K562 (cell line): Measurements from ENCODE around the gene SCYL1. TPM values are rescaled to one million over a fixed set of nuclear protein-coding genes. Genes with fewer than 3 reads are reported as not detected.

ENCODE experiments used
- ATAC-seq: fragments of 200-7000 bp; cut with Tn5 transposase; 3 replicates; pipeline ENCODE4 v1.9.1; 2020; ENCODE audit warnings: moderate library complexity
- BruUV-seq: library from RNA; stranded (reverse); fragments of 400-500 nt; replicated peaks from 2 replicates; lab custom pipeline; 2021; lab: Mats Ljungman, UMichigan
- CTCF ChIA-PET: fragments of 300-600 bp; formaldehyde crosslinking; extraction: SDS; loops from one replicate; lab custom pipeline; 2021; ENCODE audit warnings: low intra/inter-chr PET ratio; lab: Yijun Ruan, JAX
- POLR2A ChIA-PET: fragments of 300-600, 350-650 bp; sonication (Branson Sonifier 250); formaldehyde crosslinking; extraction: SDS; loops from one replicate; lab custom pipeline; 2021; ENCODE audit warnings: antibody characterized with exemption, inconsistent platforms; lab: Yijun Ruan, JAX
- DNase-seq, 4 experiments: peaks; one replicate each; pipeline versions ENCODE4 v3.0.0 to v3.0.0-alpha.2; 2011 to 2018; ENCODE audit warnings: low spot score in 3 of 4, mixed read lengths in 3 of 4; ENCODE audit errors: extremely low read depth in 1 of 4
- FAIRE-seq: peaks from 2 replicates; lab custom pipeline; 2011; peaks lifted over from hg19 to GRCh38; lab: Jason Lieb, UNC
- H2AFZ ChIP-seq: 2 replicates; pipeline ENCODE4 v1.6.0; 2011; ENCODE audit warnings: low read depth, low read length, control low read depth, inconsistent platforms
- H3K27ac ChIP-seq: fragments of 200-600 bp; 3 replicates; pipeline ENCODE4 v1.8.0; 2011; ENCODE audit warnings: low read depth, mild to moderate bottlenecking, control low read depth, inconsistent platforms, low read length, moderate library complexity, mixed read lengths; ENCODE audit errors: extremely low read depth
- H3K27me3 ChIP-seq, 2 experiments: fragments of 300-600 bp in 1 of 2; 2 replicates in 1 of 2; 3 replicates in 1 of 2; pipeline versions ENCODE4 v1.6.0 to v1.8.0; 2011; ENCODE audit warnings: inconsistent platforms in 2 of 2, low read length in 2 of 2, mild to moderate bottlenecking in 1 of 2, mixed read lengths in 1 of 2, moderate library complexity in 1 of 2; ENCODE audit not compliant: control insufficient read depth in 2 of 2, insufficient read depth in 2 of 2
- H3K36me3 ChIP-seq: fragments of 300-600 bp; 3 replicates; pipeline ENCODE4 v1.8.0; 2011; ENCODE audit warnings: mild to moderate bottlenecking, low read length, inconsistent platforms; ENCODE audit not compliant: control insufficient read depth, insufficient read depth
- H3K4me1 ChIP-seq, 2 experiments: fragments of 200-600 bp in 1 of 2; replicated peaks in 1 of 2; 2 replicates in 1 of 2; 3 replicates in 1 of 2; pipeline versions ENCODE4 v1.5.1 to v1.8.0; 2011; ENCODE audit warnings: inconsistent platforms in 2 of 2, low read length in 2 of 2, mild to moderate bottlenecking in 1 of 2, mixed read lengths in 1 of 2, moderate library complexity in 1 of 2; ENCODE audit not compliant: control insufficient read depth in 2 of 2, insufficient read depth in 2 of 2
- H3K4me2 ChIP-seq: 2 replicates; pipeline ENCODE4 v1.6.1; 2011; ENCODE audit warnings: low read length, control low read depth, inconsistent platforms, mixed read lengths; ENCODE audit not compliant: insufficient read depth
- H3K4me3 ChIP-seq: fragments of 200-600 bp; sonication (generic), shearing (Covaris generic); 2 replicates; pipeline ENCODE4 v1.5.1; 2016; ENCODE audit warnings: control low read depth, inconsistent platforms
- H3K79me2 ChIP-seq: fragments of 200-600 bp; 3 replicates; pipeline ENCODE4 v1.8.0; 2011; ENCODE audit warnings: low read length, inconsistent platforms; ENCODE audit not compliant: control insufficient read depth, insufficient read depth
- H3K9ac ChIP-seq, 2 experiments: 2 replicates each; pipeline versions ENCODE4 v1.6.0 to v1.6.1; 2011; ENCODE audit warnings: low read depth in 2 of 2, low read length in 2 of 2, control low read depth in 1 of 2, inconsistent platforms in 1 of 2, mild to moderate bottlenecking in 1 of 2, mixed read lengths in 1 of 2; ENCODE audit not compliant: insufficient read depth in 1 of 2
- H3K9me1 ChIP-seq: one replicate; pipeline ENCODE4 v1.6.0; 2011; ENCODE audit warnings: inconsistent platforms, mild to moderate bottlenecking, low read length, moderate library complexity; ENCODE audit not compliant: control insufficient read depth, insufficient read depth
- H3K9me3 ChIP-seq: replicated peaks from 2 replicates; pipeline ENCODE4 v1.5.1; 2011; ENCODE audit warnings: low read depth, low read length, inconsistent platforms; ENCODE audit not compliant: control insufficient read depth, insufficient read depth
- H4K20me1 ChIP-seq: replicated peaks from 2 replicates; pipeline ENCODE4 v1.6.1; 2011; ENCODE audit warnings: low read length, inconsistent platforms, mixed read lengths; ENCODE audit not compliant: control insufficient read depth, insufficient read depth
- CAMTA2 ChIP-seq: fragments of 250-450 bp; sonication (Bioruptor Pico); conservative IDR thresholded peaks from 2 replicates; pipeline ENCODE4 v1.5.1; 2022
- CTCF ChIP-seq, 3 experiments: IDR thresholded peaks in 2 of 3; conservative IDR thresholded peaks in 1 of 3; 2 replicates each; pipeline ENCODE4 v1.5.1; 2011 to 2012; ENCODE audit warnings: low read length in 3 of 3, mild to moderate bottlenecking in 3 of 3, control low read depth in 2 of 3, improper control_type of control experiment in 1 of 3, inconsistent platforms in 1 of 3, low read depth in 1 of 3, mixed read lengths in 1 of 3, moderate library complexity in 1 of 3; ENCODE audit not compliant: insufficient read depth in 2 of 3
- CXXC5 ChIP-seq: fragments of 250-450 bp; sonication (Bioruptor Pico); IDR thresholded peaks from 2 replicates; pipeline ENCODE4 v1.8.0; 2022; ENCODE audit warnings: inconsistent platforms, mild to moderate bottlenecking, moderate library complexity
- DDX20 ChIP-seq: fragments of 450-650 bp; IDR thresholded peaks from 2 replicates; pipeline ENCODE4 v1.6.1; 2016; ENCODE audit warnings: missing genetic modification characterization, low read depth, mild to moderate bottlenecking, missing compliant biosample characterization, moderate library complexity
- ETV5 ChIP-seq: sonication (generic); formaldehyde crosslinking; IDR thresholded peaks from 2 replicates; pipeline ENCODE4 v1.4.0; 2020; ENCODE audit warnings: low read depth, mild to moderate bottlenecking, missing genetic modification reagents
- KLF6 ChIP-seq: fragments of 250-450 bp; sonication (Bioruptor Pico); IDR thresholded peaks from 2 replicates; pipeline ENCODE4 v1.4.0; 2020; ENCODE audit warnings: mild to moderate bottlenecking, moderate library complexity, borderline replicate concordance
- NELFE ChIP-seq: IDR thresholded peaks from 2 replicates; pipeline ENCODE4 v1.6.1; 2011; ENCODE audit warnings: mild to moderate bottlenecking; ENCODE audit not compliant: insufficient read depth, insufficient read length
- NONO ChIP-seq, 2 experiments: fragments of 200-400 bp in 1 of 2; fragments of 450-650 bp in 1 of 2; formaldehyde crosslinking in 1 of 2; IDR thresholded peaks; 2 replicates each; pipeline ENCODE4 v1.6.1; 2017; ENCODE audit warnings: low read depth in 2 of 2, mild to moderate bottlenecking in 2 of 2, moderate library complexity in 2 of 2, low read length in 1 of 2
- NRF1 ChIP-seq, 2 experiments: fragments of 450-650 bp; IDR thresholded peaks in 1 of 2; conservative IDR thresholded peaks in 1 of 2; 2 replicates each; pipeline ENCODE4 v1.6.1; 2014; ENCODE audit warnings: mild to moderate bottlenecking in 2 of 2
- RCOR1 ChIP-seq, 2 experiments: IDR thresholded peaks; 2 replicates each; pipeline ENCODE4 v1.6.1; 2012; ENCODE audit warnings: low read depth in 2 of 2, low read length in 2 of 2, borderline replicate concordance in 1 of 2, improper control_type of control experiment in 1 of 2
- SMARCE1 ChIP-seq: fragments of 450-650 bp; IDR thresholded peaks from 2 replicates; pipeline ENCODE4 v1.7.1; 2016; ENCODE audit warnings: mild to moderate bottlenecking
- ZNF232 ChIP-seq: sonication (generic); formaldehyde crosslinking; IDR thresholded peaks from 2 replicates; pipeline ENCODE4 v1.8.0; 2022; ENCODE audit warnings: mild to moderate bottlenecking, missing genetic modification reagents
- ZNF431 ChIP-seq: sonication (generic); formaldehyde crosslinking; IDR thresholded peaks from 2 replicates; pipeline ENCODE4 v1.8.0; 2022; ENCODE audit warnings: mild to moderate bottlenecking, missing genetic modification reagents
- WGBS: fragments of 100-300 bp; shearing (Covaris generic); methylation state at CpG from one replicate; pipeline ENCODE4 v1.1.6; 2016; ENCODE audit warnings: low coverage, mixed read lengths; ENCODE audit not compliant: insufficient coverage; ENCODE audit errors: missing lambda C conversion rate; 5-methylcytosine and 5-hydroxymethylcytosine counted together
- in situ Hi-C: fragments of 300-500 bp; cut with MboI; formaldehyde crosslinking; loops from 4 replicates; pipeline ENCODE4 v1.15.0; 2018; ENCODE audit warnings: inconsistent platforms, mixed read lengths
- intact Hi-C: fragments of 100-400 bp; cut with micrococcal nuclease; formaldehyde crosslinking; loops from 2 replicates; pipeline ENCODE4 v1.14.2; 2022
- polyA plus RNA-seq, 8 experiments: library from polyadenylated mRNA; depleted of rRNA in 4 of 8; stranded (reverse) in 5 of 8; unstranded in 3 of 8; fragments of >200 nt; fragmentation: Nextera tagmentation in 2 of 8; fragmentation: Illumina TruSeq in 1 of 8; extraction: Ambion mirVana in 2 of 8; extraction: Trizol in 1 of 8; gene quantifications; 2 replicates each; pipeline versions ENCODE4 v1.2.1 to v1.2.3, GENCODE V29; 2011 to 2014; ENCODE audit warnings: inconsistent platforms in 1 of 8, missing spikeins in 1 of 8
- total RNA-seq, 7 experiments: library from RNA; depleted of rRNA in 6 of 7; stranded (reverse); fragments of >200 nt in 6 of 7; fragmentation: Illumina TruSeq in 2 of 7; extraction: Trizol in 2 of 7; gene quantifications; 2 replicates each; pipeline versions ENCODE4 v1.2.1 to v1.2.3, GENCODE V29; 2011 to 2021; ENCODE audit warnings: low replicate concordance in 1 of 7
- TF ChIP-seq, protein P1 (sequence below): fragments of 250-450 bp; sonication (Bioruptor Pico); IDR thresholded peaks from 2 replicates; pipeline ENCODE4 v1.8.0; 2021; ENCODE audit warnings: mild to moderate bottlenecking, moderate library complexity
- TF ChIP-seq, protein P2 (sequence below): fragments of 450-650 bp; IDR thresholded peaks from 2 replicates; pipeline ENCODE4 v1.6.1; 2016; ENCODE audit warnings: antibody characterized with exemption

SCYL1 gene
- total and polyA plus RNA-seq, 9 of the 15 experiments (the other 6 are each of a cell fraction or from before 2014, with no cell fraction given) = 1.9 to 145 (median 57.6) TPM

- H4K20me1 ChIP-seq = peaks cover 6% of the 10 kb centered on the region
- peaks cover 48 to 77% of the 10 kb centered on the region in 2 experiments for H3K4me1 ChIP-seq
- peak overlapping the region; percentile 10 to 98; a peak in 2 of 4 replicates for H3K9ac ChIP-seq
- DNase-seq (peak in 2 of 4 experiments; percentile 65 to 80), ATAC-seq (peak; percentile 9; the same call in 2 of the 3 replicates), FAIRE-seq (peak; percentile 86)
- peak overlapping the region; percentile 99 for H3K4me2 ChIP-seq
- peak overlapping the region; percentile 65 for H3K4me3 ChIP-seq
- ChIA-PET CTCF (interaction anchor here (0.6 to 6.5 kb wide), 3 partner anchors 26 to 1229 kb away, joined by 3 to 63 read pairs (median 4); no protein-coding TSS in a partner anchor), POLR2A (interaction anchor here (0.7 to 4.7 kb wide), 10 partner anchors 12 to 455 kb away, joined by 3 to 35 read pairs (median 8); partner anchors contain the start of genes MALAT1, NEAT1 and ZNHIT2)
- 3% methylated on average over 11 of the region's 11 CpGs for WGBS
- in situ Hi-C loops = no loop called here
- no peaks in the 10 kb centered on the region; a peak in 1 of 5 replicates for H3K27me3 ChIP-seq
- no TSS peak for BruUV-seq
- peak overlapping the region; percentile 59; the same call in 2 of the 3 replicates for H3K27ac ChIP-seq
- peaks cover 5% of the 10 kb centered on the region for H3K9me1 ChIP-seq
- H3K79me2 ChIP-seq = peaks cover 67% of the 10 kb centered on the region
- H3K36me3 ChIP-seq = peaks cover 19% of the 10 kb centered on the region; the same call in 2 of the 3 replicates
- no peaks in the 10 kb centered on the region for H3K9me3 ChIP-seq
- no peak overlapping the region for H2AFZ ChIP-seq
- intact Hi-C loops = loop anchor here (5.0 kb wide), 2 partner anchors 45 to 100 kb away; partner anchors contain the start of gene SCYL1
- TF ChIP-seq SMARCE1 (0 out of 2 replicates have a peak, but pooled peaks have one; percentile 12), NRF1 (conservative IDR thresholded peaks at IDR 0.05 in 1 of 2, IDR thresholded peaks at IDR 0.05 in 1 of 2) (no peak), RCOR1 (IDR thresholded peaks at IDR 0.05; ENCODE audit: borderline replicate concordance in 1 of 2, low read depth in 2 of 2, low read length in 2 of 2) (0 out of 4 replicates have a peak, but pooled peaks of 1 of the 2 experiments have one; percentile 20), CXXC5 (no peak), DDX20 (tag) (no peak), CAMTA2 (CRISPR knock-in tag) (no peak), NELFE (no peak), CTCF (IDR thresholded peaks at IDR 0.05 in 2 of 3, conservative IDR thresholded peaks at IDR 0.05 in 1 of 3; ENCODE audit: insufficient read depth in 2 of 3, low read depth in 1 of 3, low read length in 3 of 3) (peak; percentile 75 to 84 (median 81)), ZNF232 (CRISPR knock-in tag) (no peak), ETV5 (CRISPR knock-in tag) (0 out of 2 replicates have a peak, but pooled peaks have one; percentile 38), KLF6 (CRISPR knock-in tag) (no peak), NONO (IDR thresholded peaks at IDR 0.05; ENCODE audit: low read depth in 2 of 2, low read length in 1 of 2) (no peak), ZNF431 (CRISPR knock-in tag) (no peak)
- TF ChIP-seq, protein P1, sequence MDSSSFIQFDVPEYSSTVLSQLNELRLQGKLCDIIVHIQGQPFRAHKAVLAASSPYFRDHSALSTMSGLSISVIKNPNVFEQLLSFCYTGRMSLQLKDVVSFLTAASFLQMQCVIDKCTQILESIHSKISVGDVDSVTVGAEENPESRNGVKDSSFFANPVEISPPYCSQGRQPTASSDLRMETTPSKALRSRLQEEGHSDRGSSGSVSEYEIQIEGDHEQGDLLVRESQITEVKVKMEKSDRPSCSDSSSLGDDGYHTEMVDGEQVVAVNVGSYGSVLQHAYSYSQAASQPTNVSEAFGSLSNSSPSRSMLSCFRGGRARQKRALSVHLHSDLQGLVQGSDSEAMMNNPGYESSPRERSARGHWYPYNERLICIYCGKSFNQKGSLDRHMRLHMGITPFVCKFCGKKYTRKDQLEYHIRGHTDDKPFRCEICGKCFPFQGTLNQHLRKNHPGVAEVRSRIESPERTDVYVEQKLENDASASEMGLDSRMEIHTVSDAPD = no peak
- TF ChIP-seq, protein P2, sequence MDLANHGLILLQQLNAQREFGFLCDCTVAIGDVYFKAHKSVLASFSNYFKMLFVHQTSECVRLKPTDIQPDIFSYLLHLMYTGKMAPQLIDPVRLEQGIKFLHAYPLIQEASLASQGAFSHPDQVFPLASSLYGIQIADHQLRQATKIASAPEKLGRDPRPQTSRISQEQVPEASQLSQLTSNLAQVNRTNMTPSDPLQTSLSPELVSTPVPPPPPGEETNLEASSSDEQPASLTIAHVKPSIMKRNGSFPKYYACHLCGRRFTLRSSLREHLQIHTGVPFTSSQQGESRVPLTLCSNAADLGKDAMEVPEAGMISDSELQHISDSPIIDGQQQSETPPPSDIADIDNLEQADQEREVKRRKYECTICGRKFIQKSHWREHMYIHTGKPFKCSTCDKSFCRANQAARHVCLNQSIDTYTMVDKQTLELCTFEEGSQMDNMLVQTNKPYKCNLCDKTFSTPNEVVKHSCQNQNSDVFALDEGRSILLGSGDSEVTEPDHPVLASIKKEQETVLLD = no peak
These were observed 47.1 kb downstream of the SCYL1 start for GRCh38 chr11:65571940-65572339.
